KMS-11 (cell line): ENCODE data around the gene PCSK5.

ENCODE experiments used
- H2AFZ ChIP-seq: fragments of 200-600 bp; sonication (generic); 2 replicates; pipeline ENCODE4 v1.6.1; 2016; ENCODE audit warnings: antibody characterized with exemption, mixed run types, low read depth
- H3K27ac ChIP-seq: fragments of 200-600 bp; sonication (generic); 2 replicates; pipeline ENCODE4 v1.6.1; 2016; ENCODE audit warnings: mild to moderate bottlenecking, mixed run types
- H3K27me3 ChIP-seq: fragments of 200-600 bp; sonication (generic); 2 replicates; pipeline ENCODE4 v1.6.1; 2017; ENCODE audit warnings: mild to moderate bottlenecking, low read depth, mixed run types, moderate library complexity; ENCODE audit not compliant: insufficient read depth
- H3K36me3 ChIP-seq: fragments of 200-600 bp; sonication (generic); 2 replicates; pipeline ENCODE4 v1.6.1; 2017; ENCODE audit warnings: mild to moderate bottlenecking, mixed run types; ENCODE audit not compliant: insufficient read depth
- H3K4me1 ChIP-seq: fragments of 200-600 bp; sonication (generic); 2 replicates; pipeline ENCODE4 v1.6.1; 2016; ENCODE audit warnings: mild to moderate bottlenecking, low read depth, mixed run types; ENCODE audit not compliant: poor library complexity, severe bottlenecking
- H3K4me2 ChIP-seq: fragments of 200-600 bp; sonication (generic); 2 replicates; pipeline ENCODE4 v1.7.0; 2016; ENCODE audit warnings: mild to moderate bottlenecking, mixed run types
- H3K4me3 ChIP-seq: fragments of 200-600 bp; sonication (generic); IDR thresholded peaks from 2 replicates; pipeline ENCODE4 v1.6.1; 2017; ENCODE audit warnings: low read depth, low read length, mixed read lengths; ENCODE audit not compliant: insufficient read depth
- H3K79me2 ChIP-seq: fragments of 200-600 bp; sonication (generic); 2 replicates; pipeline ENCODE4 v1.6.1; 2016; ENCODE audit warnings: low read depth, mixed run types; ENCODE audit not compliant: insufficient read depth
- H3K9ac ChIP-seq: fragments of 200-600 bp; sonication (generic); 2 replicates; pipeline ENCODE4 v1.6.1; 2016; ENCODE audit warnings: mild to moderate bottlenecking, mixed run types
- H4K20me1 ChIP-seq: fragments of 200-600 bp; sonication (generic); 2 replicates; pipeline ENCODE4 v1.6.1; 2016; ENCODE audit warnings: mild to moderate bottlenecking, mixed run types; ENCODE audit not compliant: insufficient read depth
- TF ChIP-seq, protein P1 (sequence below): fragments of 200-600 bp; sonication (generic); conservative IDR thresholded peaks from 2 replicates; pipeline ENCODE4 v1.6.1; 2017; ENCODE audit warnings: low read depth, mild to moderate bottlenecking, antibody characterized with exemption, low read length, moderate library complexity, mixed read lengths

The PCSK5 gene

DNA sequence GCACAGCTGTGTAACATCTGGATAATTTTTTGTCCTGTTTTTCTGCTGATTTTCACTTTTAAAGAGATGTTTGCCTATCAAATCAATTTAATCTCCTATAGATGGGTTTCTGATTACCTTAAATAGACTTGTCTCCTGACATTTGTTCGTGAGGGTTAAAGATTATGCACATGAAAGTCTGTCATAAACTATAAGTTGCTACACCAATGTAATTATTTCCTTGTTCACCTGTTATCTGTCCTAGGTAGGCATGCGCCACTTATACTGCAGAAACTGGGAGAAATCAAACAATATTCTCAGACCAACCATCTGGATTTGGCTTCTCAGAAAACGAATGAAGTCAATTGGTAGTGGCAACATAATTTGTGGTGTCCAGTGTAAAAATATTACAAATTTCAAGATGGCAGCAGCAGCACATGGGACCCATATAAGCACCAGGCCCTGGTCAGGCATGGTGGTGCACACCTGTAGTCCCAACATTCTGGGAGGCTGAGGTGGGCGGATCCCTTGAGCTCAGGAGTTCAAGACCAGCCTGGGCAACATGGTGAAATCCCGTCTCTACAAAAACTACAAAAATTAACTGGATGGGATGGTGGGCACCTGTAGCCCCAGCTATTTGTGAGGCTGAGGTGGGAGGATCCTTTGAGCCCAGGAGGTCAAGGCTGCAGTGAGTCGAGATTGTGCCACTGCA lies 483.5 kb downstream of the PCSK5 start:
- Histone ChIP-seq H3K4me1 (peaks cover 74% of the 10 kb centered on the region), H3K27ac (peak overlapping the region; percentile 75), H3K4me2 (peak overlapping the region; percentile 88)

GRCh38 chr9:76374783-76375559 lies 484.5 kb downstream of the PCSK5 start:
- Histone ChIP-seq H3K79me2 (no peaks in the 10 kb centered on the region), H3K4me3 (no peak overlapping the region), H4K20me1 (no peaks in the 10 kb centered on the region), H3K9ac (no peak overlapping the region), H3K4me1 (peaks cover 73% of the 10 kb centered on the region), H2AFZ (no peak overlapping the region), H3K27me3 (no peaks in the 10 kb centered on the region), H3K36me3 (no peaks in the 10 kb centered on the region), H3K27ac (peak overlapping the region; percentile 75; the same call in 1 of the 2 replicates), H3K4me2 (peak overlapping the region; percentile 88; the same call in 1 of the 2 replicates)
- TF ChIP-seq, protein P1, sequence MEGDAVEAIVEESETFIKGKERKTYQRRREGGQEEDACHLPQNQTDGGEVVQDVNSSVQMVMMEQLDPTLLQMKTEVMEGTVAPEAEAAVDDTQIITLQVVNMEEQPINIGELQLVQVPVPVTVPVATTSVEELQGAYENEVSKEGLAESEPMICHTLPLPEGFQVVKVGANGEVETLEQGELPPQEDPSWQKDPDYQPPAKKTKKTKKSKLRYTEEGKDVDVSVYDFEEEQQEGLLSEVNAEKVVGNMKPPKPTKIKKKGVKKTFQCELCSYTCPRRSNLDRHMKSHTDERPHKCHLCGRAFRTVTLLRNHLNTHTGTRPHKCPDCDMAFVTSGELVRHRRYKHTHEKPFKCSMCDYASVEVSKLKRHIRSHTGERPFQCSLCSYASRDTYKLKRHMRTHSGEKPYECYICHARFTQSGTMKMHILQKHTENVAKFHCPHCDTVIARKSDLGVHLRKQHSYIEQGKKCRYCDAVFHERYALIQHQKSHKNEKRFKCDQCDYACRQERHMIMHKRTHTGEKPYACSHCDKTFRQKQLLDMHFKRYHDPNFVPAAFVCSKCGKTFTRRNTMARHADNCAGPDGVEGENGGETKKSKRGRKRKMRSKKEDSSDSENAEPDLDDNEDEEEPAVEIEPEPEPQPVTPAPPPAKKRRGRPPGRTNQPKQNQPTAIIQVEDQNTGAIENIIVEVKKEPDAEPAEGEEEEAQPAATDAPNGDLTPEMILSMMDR = no peak

More for the DNA sequence above, 483.5 kb downstream of the PCSK5 start:
- Histone ChIP-seq H3K79me2 (no peaks in the 10 kb centered on the region), H3K27me3 (no peaks in the 10 kb centered on the region), H2AFZ (peak overlapping the region; percentile 13; the same call in 1 of the 2 replicates), H3K36me3 (no peaks in the 10 kb centered on the region), H4K20me1 (no peaks in the 10 kb centered on the region), H3K4me3 (no peak overlapping the region), H3K9ac (peak overlapping the region; percentile 7; the same call in 1 of the 2 replicates)
- TF ChIP-seq, protein P1 = no peak

DNA sequence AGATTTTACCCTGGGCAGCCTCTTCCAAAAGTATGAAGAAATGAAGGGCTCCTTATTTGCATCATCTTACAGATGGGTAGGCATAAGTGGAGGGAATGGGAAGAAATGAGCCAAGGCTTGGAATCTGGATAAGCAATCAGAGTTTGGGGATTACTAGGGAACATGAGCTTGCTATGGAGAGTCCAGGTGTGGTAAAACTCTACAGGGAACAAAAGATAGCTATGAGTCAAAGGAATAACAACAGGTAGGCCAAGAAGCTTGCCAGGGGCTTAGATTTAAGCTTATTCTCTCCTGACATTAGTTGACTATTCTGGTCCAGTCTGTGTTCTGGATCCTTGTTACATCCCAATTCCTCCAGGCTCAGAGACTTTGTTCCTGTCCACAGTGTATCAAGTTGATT lies 487.3 kb downstream of the PCSK5 start:
- Histone ChIP-seq H3K79me2 (no peaks in the 10 kb centered on the region), H3K36me3 (no peaks in the 10 kb centered on the region), H3K4me3 (no peak overlapping the region), H3K27me3 (no peaks in the 10 kb centered on the region), H2AFZ (no peak overlapping the region), H3K27ac (no peak overlapping the region), H3K4me2 (no peak overlapping the region), H4K20me1 (no peaks in the 10 kb centered on the region), H3K4me1 (peaks cover 45% of the 10 kb centered on the region), H3K9ac (no peak overlapping the region)
- TF ChIP-seq, protein P1 = no peak

- H3K36me3 ChIP-seq = no peaks in the 10 kb centered on the region
- H3K9ac ChIP-seq = no peak overlapping the region
- peaks cover 37% of the 10 kb centered on the region for H3K4me1 ChIP-seq
- TF ChIP-seq, protein P1 = no peak
- no peaks in the 10 kb centered on the region for H4K20me1 ChIP-seq
- no peak overlapping the region for H3K27ac ChIP-seq
- H3K27me3 ChIP-seq = no peaks in the 10 kb centered on the region
- no peak overlapping the region for H3K4me2 ChIP-seq
- no peak overlapping the region for H2AFZ ChIP-seq
- no peaks in the 10 kb centered on the region for H3K79me2 ChIP-seq
- H3K4me3 ChIP-seq = no peak overlapping the region
Measured at GRCh38 chr9:76378367-76379073, 488.0 kb downstream of the PCSK5 start.
